Measurements from ENCODE around the gene DMAC2L.

GRCh38 chr14:50345846-50346422 lies 33.8 kb downstream of the DMAC2L start:
- TF ChIP-seq POLR2A (IDR thresholded peaks at IDR 0.05) (no peak), CTCF (IDR thresholded peaks at IDR 0.05) (no peak), EP300 (IDR thresholded peaks at IDR 0.05) (no peak)

All from tibial nerve (tissue), 4 donors.